GM12878 (cell line): Measurements from ENCODE around the gene PDZD2. TPM values are rescaled to one million over a fixed set of nuclear protein-coding genes. Genes with fewer than 3 reads are reported as not detected.

ENCODE experiments used
- ATAC-seq: fragments of 200-7000 bp; cut with Tn5 transposase; 3 replicates; pipeline ENCODE4 v1.9.1; 2020; ENCODE audit warnings: mild to moderate bottlenecking, moderate library complexity
- BruUV-seq: library from RNA; stranded (reverse); fragments of 400-500 nt; replicated peaks from 2 replicates; lab custom pipeline; 2021; lab: Mats Ljungman, UMichigan
- CTCF ChIA-PET: fragments of 300-600 bp; sonication (Branson Sonifier 250); formaldehyde crosslinking; extraction: SDS; loops from one replicate; lab custom pipeline; 2021; ENCODE audit warnings: inconsistent platforms; lab: Yijun Ruan, JAX
- POLR2A ChIA-PET: fragments of 350-600 bp; formaldehyde crosslinking; extraction: SDS; loops from one replicate; lab custom pipeline; 2021; ENCODE audit warnings: inconsistent platforms; lab: Charles Lee
- RAD21 ChIA-PET: fragments of 300-600 bp; sonication (Branson Sonifier 250); formaldehyde crosslinking; loops from one replicate; lab custom pipeline; 2023; ENCODE audit warnings: antibody characterized with exemption; ENCODE audit not compliant: unreplicated experiment; lab: Charles Lee
- SMC1A ChIA-PET: fragments of 300-600 bp; sonication (Branson Sonifier 250); formaldehyde crosslinking; loops from one replicate; lab custom pipeline; 2023; ENCODE audit not compliant: unreplicated experiment, uncharacterized antibody; lab: Charles Lee
- DNase-seq: peaks from one replicate; pipeline ENCODE4 v3.0.0-alpha.2; 2011; ENCODE audit warnings: low read depth, low spot score
- FAIRE-seq: peaks from 3 replicates; lab custom pipeline; 2011; peaks lifted over from hg19 to GRCh38; lab: Jason Lieb, UNC
- H2AFZ ChIP-seq: 2 replicates; pipeline ENCODE4 v1.6.0; 2011; ENCODE audit warnings: low read depth, low read length, control low read depth; ENCODE audit not compliant: control insufficient read depth
- H3K27ac ChIP-seq: 2 replicates; pipeline ENCODE4 v1.5.1; 2011; ENCODE audit warnings: control low read depth; ENCODE audit not compliant: control insufficient read depth, insufficient read depth
- H3K27me3 ChIP-seq, 2 experiments: replicated peaks in 1 of 2; 2 replicates each; pipeline versions ENCODE4 v1.6.0 to v1.6.1; 2011; ENCODE audit warnings: low read length in 1 of 2; ENCODE audit not compliant: control insufficient read depth in 2 of 2, insufficient read depth in 2 of 2
- H3K36me3 ChIP-seq, 2 experiments: 2 replicates each; pipeline ENCODE4 v1.5.1; 2011; ENCODE audit warnings: low read length in 1 of 2; ENCODE audit not compliant: control insufficient read depth in 2 of 2, insufficient read depth in 2 of 2
- H3K4me1 ChIP-seq: 2 replicates; pipeline ENCODE4 v1.6.1; 2011; ENCODE audit warnings: mild to moderate bottlenecking, low read length, moderate library complexity, mixed read lengths; ENCODE audit not compliant: control insufficient read depth, insufficient read depth
- H3K4me2 ChIP-seq: 2 replicates; pipeline ENCODE4 v1.6.0; 2011; ENCODE audit warnings: control low read depth; ENCODE audit not compliant: control insufficient read depth, insufficient read depth
- H3K4me3 ChIP-seq: fragments of 200-600 bp; sonication (generic); 2 replicates; pipeline ENCODE4 v1.5.1; 2016
- H3K79me2 ChIP-seq: 2 replicates; pipeline ENCODE4 v1.6.0; 2011; ENCODE audit warnings: low read length; ENCODE audit not compliant: control insufficient read depth, insufficient read depth
- H3K9ac ChIP-seq: 2 replicates; pipeline ENCODE4 v1.8.0; 2011; ENCODE audit warnings: low read length, control low read depth, mixed read lengths; ENCODE audit not compliant: control insufficient read depth, insufficient read depth
- H3K9me3 ChIP-seq: replicated peaks from 3 replicates; pipeline ENCODE4 v1.5.1; 2011; ENCODE audit warnings: mild to moderate bottlenecking, low read length; ENCODE audit not compliant: control insufficient read depth, insufficient read depth
- H4K20me1 ChIP-seq: 2 replicates; pipeline ENCODE4 v1.6.0; 2011; ENCODE audit not compliant: control insufficient read depth, insufficient read depth
- E2F8 ChIP-seq: fragments of 450-650 bp; IDR thresholded peaks from 2 replicates; pipeline ENCODE4 v1.6.1; 2018; ENCODE audit warnings: mild to moderate bottlenecking, low read depth, moderate library complexity; ENCODE audit not compliant: partially characterized antibody
- PRDM15 ChIP-seq: fragments of 450-650 bp; formaldehyde crosslinking; IDR thresholded peaks from 2 replicates; pipeline ENCODE4 v1.4.0; 2020; ENCODE audit warnings: mild to moderate bottlenecking, moderate library complexity
- ZNF207 ChIP-seq: fragments of 450-650 bp; IDR thresholded peaks from 2 replicates; pipeline ENCODE4 v1.6.1; 2014; ENCODE audit warnings: antibody characterized with exemption, mild to moderate bottlenecking, borderline replicate concordance
- WGBS: methylation state at CpG from one replicate; pipeline ENCODE4 v1.1.6; 2016; ENCODE audit warnings: low lambda C conversion rate; ENCODE audit not compliant: insufficient replicate concordance, insufficient coverage; ENCODE audit errors: missing lambda C conversion rate; 5-methylcytosine and 5-hydroxymethylcytosine counted together
- in situ Hi-C: fragments of 300-500 bp; cut with MboI; formaldehyde crosslinking; loops from 9 replicates; pipeline ENCODE4 v1.14.3; 2018; ENCODE audit warnings: mixed read lengths
- intact Hi-C: fragments of 100-400 bp; cut with micrococcal nuclease; formaldehyde crosslinking; loops from one replicate; pipeline ENCODE4 v1.14.2; 2022; ENCODE audit not compliant: unreplicated experiment
- polyA plus RNA-seq, 11 experiments: library from polyadenylated mRNA; depleted of rRNA in 4 of 11; unstranded in 6 of 11; stranded (reverse) in 5 of 11; fragments of >200 nt; fragmentation: Nextera tagmentation in 4 of 11; fragmentation: Illumina TruSeq in 1 of 11; extraction: Ambion mirVana in 4 of 11; extraction: Trizol in 1 of 11; gene quantifications; 1 replicate in 1 of 11; 2 replicates in 10 of 11; pipeline versions ENCODE4 v1.2.1 to v1.2.3, GENCODE V29; 2011 to 2016; ENCODE audit warnings: inconsistent platforms in 2 of 11, missing spikeins in 2 of 11, low read depth in 1 of 11
- total RNA-seq, 4 experiments: library from RNA; depleted of rRNA in 3 of 4; stranded (reverse); fragments of >200 nt in 3 of 4; fragmentation: Illumina TruSeq in 1 of 4; extraction: Trizol in 1 of 4; gene quantifications; 2 replicates each; pipeline versions ENCODE4 v1.2.1 to v1.2.3, GENCODE V29; 2013 to 2021

PDZD2 gene
- total and polyA plus RNA-seq, 10 of the 15 experiments (the other 5 are each of a cell fraction or from before 2014, with no cell fraction given), result 0.01 to 0.58 (median 0.29) TPM; not detected in 3

- TF ChIP-seq PRDM15 (CRISPR knock-in tag), result no peak
Observed at GRCh38 chr5:31754358-31754704, 115.4 kb downstream of the PDZD2 start (continued).

GRCh38 chr5:31754741-31755675 is 116.1 kb downstream of the PDZD2 start:
- intact Hi-C loops, result no loop called here
- POLR2A ChIA-PET, result no interaction called here
- FAIRE-seq, result no peak

More at GRCh38 chr5:31754741-31755675, 116.1 kb downstream of the PDZD2 start:
- Histone ChIP-seq H3K4me1 (no peaks in the 10 kb centered on the region), H3K36me3 (no peaks in the 10 kb centered on the region), H2AFZ (no peak overlapping the region), H3K27ac (no peak overlapping the region), H3K4me3 (no peak overlapping the region), H3K79me2 (no peaks in the 10 kb centered on the region), H3K9ac (no peak overlapping the region), H4K20me1 (no peaks in the 10 kb centered on the region), H3K27me3 (peaks cover 0 to 3% of the 10 kb centered on the region in 2 experiments; a peak in 2 of 4 replicates), H3K4me2 (no peak overlapping the region), H3K9me3 (no peaks in the 10 kb centered on the region)
- ChIA-PET SMC1A (interaction anchor here (0.6 kb wide), 1 partner anchor 857 kb away, joined by 4 read pairs; no protein-coding TSS in a partner anchor), RAD21 (no interaction called here), CTCF (no interaction called here)
- TF ChIP-seq E2F8 (no peak), ZNF207 (no peak)
- ATAC-seq (no peak), DNase-seq (no peak)
- WGBS, result 58% methylated on average over 20 of the region's 20 CpGs
- in situ Hi-C loops, result no loop called here
- no TSS peak for BruUV-seq
